Lower leg skin (tissue), 3 donors: ENCODE measurements around the gene C17orf50.

Source experiments
- POLR2A ChIP-seq, 2 donors: fragments of 450-650 bp; IDR thresholded peaks; one replicate each; pipeline ENCODE4 v1.6.1; 2016 to 2017; ENCODE audit warnings: antibody characterized with exemption in 2 of 2, mild to moderate bottlenecking in 1 of 2, moderate library complexity in 1 of 2
- TF ChIP-seq, protein P1 (sequence below), 3 donors: fragments of 450-650 bp; IDR thresholded peaks; one replicate each; pipeline ENCODE4 v1.5.1; 2016; ENCODE audit warnings: antibody characterized with exemption in 3 of 3, mild to moderate bottlenecking in 3 of 3, moderate library complexity in 2 of 3

DNA sequence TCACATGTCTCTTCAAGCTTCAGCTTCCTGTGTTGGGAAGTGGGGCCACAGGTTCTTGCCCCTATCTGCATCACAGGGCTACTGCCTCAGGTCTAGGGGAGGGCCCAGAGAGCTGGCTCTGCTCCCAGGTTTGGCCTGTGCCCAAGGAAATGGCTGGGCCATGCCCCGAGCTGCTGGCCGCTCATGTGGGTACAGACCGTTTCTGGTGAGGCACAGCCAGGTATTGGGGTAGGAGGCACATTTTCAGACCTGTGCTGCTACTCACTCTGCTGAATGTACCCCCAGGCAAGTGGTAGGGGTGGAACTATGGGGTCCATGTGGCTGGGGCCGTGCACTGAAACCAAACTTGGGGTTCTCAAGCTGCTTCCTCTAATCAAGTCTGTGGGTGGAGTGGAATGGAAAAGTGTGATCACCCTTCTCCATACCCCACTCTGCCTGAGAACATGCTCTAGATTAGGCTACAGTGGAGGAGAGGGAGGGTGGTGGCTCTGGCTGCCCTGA, 12.3 kb upstream of the C17orf50 start:
- TF ChIP-seq, protein P1, sequence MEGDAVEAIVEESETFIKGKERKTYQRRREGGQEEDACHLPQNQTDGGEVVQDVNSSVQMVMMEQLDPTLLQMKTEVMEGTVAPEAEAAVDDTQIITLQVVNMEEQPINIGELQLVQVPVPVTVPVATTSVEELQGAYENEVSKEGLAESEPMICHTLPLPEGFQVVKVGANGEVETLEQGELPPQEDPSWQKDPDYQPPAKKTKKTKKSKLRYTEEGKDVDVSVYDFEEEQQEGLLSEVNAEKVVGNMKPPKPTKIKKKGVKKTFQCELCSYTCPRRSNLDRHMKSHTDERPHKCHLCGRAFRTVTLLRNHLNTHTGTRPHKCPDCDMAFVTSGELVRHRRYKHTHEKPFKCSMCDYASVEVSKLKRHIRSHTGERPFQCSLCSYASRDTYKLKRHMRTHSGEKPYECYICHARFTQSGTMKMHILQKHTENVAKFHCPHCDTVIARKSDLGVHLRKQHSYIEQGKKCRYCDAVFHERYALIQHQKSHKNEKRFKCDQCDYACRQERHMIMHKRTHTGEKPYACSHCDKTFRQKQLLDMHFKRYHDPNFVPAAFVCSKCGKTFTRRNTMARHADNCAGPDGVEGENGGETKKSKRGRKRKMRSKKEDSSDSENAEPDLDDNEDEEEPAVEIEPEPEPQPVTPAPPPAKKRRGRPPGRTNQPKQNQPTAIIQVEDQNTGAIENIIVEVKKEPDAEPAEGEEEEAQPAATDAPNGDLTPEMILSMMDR (IDR thresholded peaks at IDR 0.05): no peak
- no peak for TF ChIP-seq POLR2A (IDR thresholded peaks at IDR 0.05)
